Measurements from ENCODE around the gene ZNF444.
"Not testable (repeated sequence)": the region's sequence is repeated elsewhere in the genome, so short reads cannot be mapped to it uniquely, and the experiment has no call there.

Gene ZNF444

GRCh38 chr19:56146904-56147303 is 5.8 kb downstream of the ZNF444 start:
- Histone ChIP-seq H3K4me1 (ENCODE audit: control insufficient read depth, insufficient read depth, low read length) (peaks cover 2% of the 10 kb centered on the region), H3K9ac (ENCODE audit: low read length) (no peak overlapping the region), H3K4me3 (ENCODE audit: low read length) (no peak overlapping the region), H3K27ac (ENCODE audit: low read depth, low read length) (no peak overlapping the region), H3K27me3 (ENCODE audit: control insufficient read depth, insufficient read depth, low read length) (no peaks in the 10 kb centered on the region), H3K36me3 (ENCODE audit: control insufficient read depth, insufficient read depth, low read length) (peaks cover 10% of the 10 kb centered on the region)

DNA sequence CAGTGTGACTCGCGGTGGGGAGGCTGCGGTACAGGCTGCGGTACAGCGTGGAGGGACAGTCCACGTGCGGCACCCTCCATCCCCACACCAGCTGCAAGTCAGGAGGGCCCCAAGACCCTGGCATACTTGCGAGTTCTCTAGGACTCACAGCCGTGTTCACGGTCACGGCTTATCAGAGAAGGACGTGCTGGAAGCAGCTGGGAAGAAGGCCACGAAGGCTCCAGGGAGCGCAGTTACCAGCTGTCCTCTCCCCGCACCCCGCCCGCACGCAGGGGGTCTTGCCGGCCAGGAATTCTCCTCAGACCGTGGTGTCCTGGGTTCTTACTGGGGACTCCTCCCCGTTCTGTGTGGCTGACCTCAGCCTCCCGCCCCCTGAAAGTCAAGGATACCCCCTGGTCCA is 6.2 kb downstream of the ZNF444 start:
- no peak overlapping the region for H3K9ac ChIP-seq (ENCODE audit: low read length)
- peaks cover 10% of the 10 kb centered on the region for H3K36me3 ChIP-seq (ENCODE audit: control insufficient read depth, insufficient read depth, low read length)
- no peak overlapping the region for H3K27ac ChIP-seq (ENCODE audit: low read depth, low read length)
- H3K4me3 ChIP-seq (ENCODE audit: low read length) = no peak overlapping the region
- H3K27me3 ChIP-seq (ENCODE audit: control insufficient read depth, insufficient read depth, low read length) = no peaks in the 10 kb centered on the region
- no peaks in the 10 kb centered on the region for H3K4me1 ChIP-seq (ENCODE audit: control insufficient read depth, insufficient read depth, low read length)

- peaks cover 10% of the 10 kb centered on the region for H3K36me3 ChIP-seq (ENCODE audit: control insufficient read depth, insufficient read depth, low read length)
- H3K27ac ChIP-seq (ENCODE audit: low read depth, low read length) = no peak overlapping the region
Observed at GRCh38 chr19:56148096-56148495, 7.0 kb downstream of the ZNF444 start.

DNA sequence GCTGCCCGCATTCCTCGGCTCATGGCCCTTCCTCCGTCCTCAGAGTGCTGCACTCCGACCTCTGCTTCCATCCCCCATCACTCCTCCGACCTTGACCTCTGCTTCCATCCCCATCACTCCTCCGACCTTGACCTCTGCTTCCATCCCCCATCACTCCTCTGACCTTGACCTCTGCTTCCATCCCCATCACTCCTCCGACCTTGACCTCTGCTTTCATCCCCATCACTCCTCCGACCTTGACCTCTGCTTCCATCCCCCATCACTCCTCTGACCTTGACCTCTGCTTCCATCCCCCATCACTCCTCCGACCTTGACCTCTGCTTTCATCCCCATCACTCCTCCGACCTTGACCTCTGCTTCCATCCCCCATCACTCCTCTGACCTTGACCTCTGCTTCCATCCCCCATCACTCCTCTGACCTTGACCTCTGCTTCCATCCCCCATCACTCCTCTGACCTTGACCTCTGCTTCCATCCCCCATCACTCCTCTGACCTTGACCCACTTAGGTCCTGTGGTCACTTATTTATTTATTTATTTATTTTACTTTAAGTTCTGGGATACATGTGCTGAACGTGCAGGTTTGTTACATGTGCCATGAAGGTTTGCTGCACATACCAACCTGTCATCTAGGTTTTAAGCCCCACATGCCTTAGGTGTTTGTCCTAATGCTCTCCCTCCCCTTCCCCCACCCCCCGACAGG is 8.0 kb downstream of the ZNF444 start:
- H3K36me3 ChIP-seq (ENCODE audit: control insufficient read depth, insufficient read depth, low read length) = peaks cover 10% of the 10 kb centered on the region
- not testable (repeated sequence) for H3K27me3 ChIP-seq (ENCODE audit: control insufficient read depth, insufficient read depth, low read length); H3K27ac ChIP-seq (ENCODE audit: low read depth, low read length); H3K4me3 ChIP-seq (ENCODE audit: low read length); H3K9ac ChIP-seq (ENCODE audit: low read length); H3K4me1 ChIP-seq (ENCODE audit: control insufficient read depth, insufficient read depth, low read length)

More at GRCh38 chr19:56148096-56148495, 7.0 kb downstream of the ZNF444 start:
- no peak overlapping the region for H3K9ac ChIP-seq (ENCODE audit: low read length)
- H3K27me3 ChIP-seq (ENCODE audit: control insufficient read depth, insufficient read depth, low read length) = no peaks in the 10 kb centered on the region
- no peak overlapping the region for H3K4me3 ChIP-seq (ENCODE audit: low read length)
- no peaks in the 10 kb centered on the region for H3K4me1 ChIP-seq (ENCODE audit: control insufficient read depth, insufficient read depth, low read length)

GRCh38 chr19:56149656-56150038 is 8.6 kb downstream of the ZNF444 start:
- H3K36me3 ChIP-seq (ENCODE audit: control insufficient read depth, insufficient read depth, low read length) = peaks cover 10% of the 10 kb centered on the region

GRCh38 chr19:56150358-56150757 is 9.3 kb downstream of the ZNF444 start:
- no peak overlapping the region for H3K9ac ChIP-seq (ENCODE audit: low read length)

More at GRCh38 chr19:56149656-56150038, 8.6 kb downstream of the ZNF444 start:
- Histone ChIP-seq H3K27ac (ENCODE audit: low read depth, low read length) (no peak overlapping the region), H3K4me1 (ENCODE audit: control insufficient read depth, insufficient read depth, low read length) (no peaks in the 10 kb centered on the region), H3K4me3 (ENCODE audit: low read length) (no peak overlapping the region), H3K9ac (ENCODE audit: low read length) (no peak overlapping the region), H3K27me3 (ENCODE audit: control insufficient read depth, insufficient read depth, low read length) (no peaks in the 10 kb centered on the region)

DNA sequence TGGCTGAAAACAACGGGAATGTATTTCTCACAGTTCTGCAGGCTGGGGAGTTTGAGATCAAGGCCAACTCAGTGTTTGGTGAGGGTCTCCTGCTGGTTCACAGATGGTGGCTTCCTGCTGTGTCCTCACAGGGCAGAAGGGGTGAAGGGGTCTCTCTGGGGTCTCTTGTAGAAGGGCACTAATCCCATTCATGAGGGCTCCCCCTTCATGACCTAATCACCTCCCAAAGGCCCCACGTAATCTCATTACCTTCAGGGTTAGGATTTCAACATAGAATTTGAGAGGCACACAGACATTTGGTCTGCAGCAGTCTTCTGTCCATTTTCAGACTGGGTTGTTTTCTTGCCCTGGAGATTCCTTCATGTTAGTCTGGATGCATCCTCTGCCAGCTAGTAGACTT is 11.6 kb downstream of the ZNF444 start:
- H3K4me3 ChIP-seq (ENCODE audit: low read length) = no peak overlapping the region
- H3K9ac ChIP-seq (ENCODE audit: low read length) = no peak overlapping the region
- no peak overlapping the region for H3K27ac ChIP-seq (ENCODE audit: low read depth, low read length)
- no peaks in the 10 kb centered on the region for H3K27me3 ChIP-seq (ENCODE audit: control insufficient read depth, insufficient read depth, low read length)
- peaks cover 15% of the 10 kb centered on the region for H3K36me3 ChIP-seq (ENCODE audit: control insufficient read depth, insufficient read depth, low read length)
- no peaks in the 10 kb centered on the region for H3K4me1 ChIP-seq (ENCODE audit: control insufficient read depth, insufficient read depth, low read length)

More at GRCh38 chr19:56150358-56150757, 9.3 kb downstream of the ZNF444 start:
- H3K27ac ChIP-seq (ENCODE audit: low read depth, low read length) = no peak overlapping the region
- H3K27me3 ChIP-seq (ENCODE audit: control insufficient read depth, insufficient read depth, low read length) = no peaks in the 10 kb centered on the region
- no peaks in the 10 kb centered on the region for H3K4me1 ChIP-seq (ENCODE audit: control insufficient read depth, insufficient read depth, low read length)
- H3K4me3 ChIP-seq (ENCODE audit: low read length) = no peak overlapping the region
- peaks cover 10% of the 10 kb centered on the region for H3K36me3 ChIP-seq (ENCODE audit: control insufficient read depth, insufficient read depth, low read length)

GRCh38 chr19:56153507-56153906 is 12.4 kb downstream of the ZNF444 start:
- H3K4me1 ChIP-seq (ENCODE audit: control insufficient read depth, insufficient read depth, low read length) = no peaks in the 10 kb centered on the region
- H3K27me3 ChIP-seq (ENCODE audit: control insufficient read depth, insufficient read depth, low read length) = no peaks in the 10 kb centered on the region
- H3K27ac ChIP-seq (ENCODE audit: low read depth, low read length) = no peak overlapping the region
- H3K4me3 ChIP-seq (ENCODE audit: low read length) = no peak overlapping the region
- H3K9ac ChIP-seq (ENCODE audit: low read length) = no peak overlapping the region
- peaks cover 11% of the 10 kb centered on the region for H3K36me3 ChIP-seq (ENCODE audit: control insufficient read depth, insufficient read depth, low read length)

GRCh38 chr19:56155124-56155687 is 14.1 kb downstream of the ZNF444 start:
- Histone ChIP-seq H3K27ac (ENCODE audit: low read depth, low read length) (no peak overlapping the region), H3K4me3 (ENCODE audit: low read length) (no peak overlapping the region), H3K9ac (ENCODE audit: low read length) (no peak overlapping the region), H3K4me1 (ENCODE audit: control insufficient read depth, insufficient read depth, low read length) (no peaks in the 10 kb centered on the region), H3K27me3 (ENCODE audit: control insufficient read depth, insufficient read depth, low read length) (no peaks in the 10 kb centered on the region), H3K36me3 (ENCODE audit: control insufficient read depth, insufficient read depth, low read length) (peaks cover 8% of the 10 kb centered on the region)

DNA sequence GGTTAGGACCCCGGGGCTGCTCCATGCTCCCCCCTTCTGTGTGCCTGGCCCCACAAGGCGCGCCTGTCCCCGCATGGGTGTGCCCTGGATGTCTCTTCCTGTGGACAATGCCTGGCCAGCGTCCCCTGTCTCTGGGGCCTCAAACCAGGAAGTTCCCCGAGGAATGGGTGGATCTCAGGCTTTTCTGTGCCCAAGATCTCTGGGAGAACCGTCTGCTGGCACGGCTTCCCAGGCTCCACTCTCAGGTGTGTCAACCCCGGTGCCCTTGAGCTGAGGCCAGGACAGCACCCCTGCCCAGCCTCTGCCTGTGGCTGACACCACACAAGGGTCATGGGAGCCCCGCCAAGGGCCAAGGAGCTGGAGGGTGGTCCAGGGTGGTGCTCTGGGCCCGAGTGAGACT is 15.7 kb downstream of the ZNF444 start:
- Histone ChIP-seq H3K4me1 (ENCODE audit: control insufficient read depth, insufficient read depth, low read length) (no peaks in the 10 kb centered on the region), H3K27me3 (ENCODE audit: control insufficient read depth, insufficient read depth, low read length) (no peaks in the 10 kb centered on the region), H3K36me3 (ENCODE audit: control insufficient read depth, insufficient read depth, low read length) (peaks cover 8% of the 10 kb centered on the region), H3K9ac (ENCODE audit: low read length) (no peak overlapping the region), H3K4me3 (ENCODE audit: low read length) (no peak overlapping the region), H3K27ac (ENCODE audit: low read depth, low read length) (no peak overlapping the region)

DNA sequence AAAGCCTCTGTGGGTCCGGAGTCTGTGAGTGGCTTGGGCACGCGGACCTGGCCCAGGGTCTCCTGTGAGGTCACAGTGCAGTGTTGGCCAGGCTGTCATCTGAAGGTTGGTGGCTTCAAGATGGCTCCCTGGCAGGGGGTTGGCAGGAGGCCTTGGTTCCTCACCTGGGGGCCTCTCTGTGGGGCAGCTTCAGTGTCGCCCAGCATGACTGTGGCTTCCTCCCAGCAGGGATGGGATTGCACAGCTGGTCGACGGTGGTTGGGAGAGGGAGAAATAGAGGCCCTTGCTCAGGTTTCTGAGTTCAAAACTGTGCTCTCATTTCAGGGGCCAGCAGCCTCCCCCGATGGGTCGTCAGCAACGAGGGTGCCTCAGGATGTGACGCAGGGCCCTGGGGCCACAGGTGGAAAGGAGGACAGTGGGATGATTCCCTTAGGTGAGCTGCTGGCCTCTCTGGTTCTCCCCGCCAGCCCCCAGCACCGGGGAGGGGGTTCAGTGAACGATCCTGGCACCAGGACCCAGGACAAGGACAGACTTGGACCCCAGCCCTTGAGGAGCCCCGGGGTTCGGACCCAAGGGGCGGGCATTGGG is 17.2 kb downstream of the ZNF444 start:
- no peak overlapping the region for H3K4me3 ChIP-seq (ENCODE audit: low read length)
- H3K36me3 ChIP-seq (ENCODE audit: control insufficient read depth, insufficient read depth, low read length) = peaks cover 8% of the 10 kb centered on the region

GRCh38 chr19:56159009-56159559 is 18.0 kb downstream of the ZNF444 start:
- H3K4me1 ChIP-seq (ENCODE audit: control insufficient read depth, insufficient read depth, low read length) = no peaks in the 10 kb centered on the region
- no peak overlapping the region for H3K9ac ChIP-seq (ENCODE audit: low read length)
- no peak overlapping the region for H3K27ac ChIP-seq (ENCODE audit: low read depth, low read length)
- H3K36me3 ChIP-seq (ENCODE audit: control insufficient read depth, insufficient read depth, low read length) = peaks cover 8% of the 10 kb centered on the region
- H3K4me3 ChIP-seq (ENCODE audit: low read length) = no peak overlapping the region
- H3K27me3 ChIP-seq (ENCODE audit: control insufficient read depth, insufficient read depth, low read length) = no peaks in the 10 kb centered on the region

More for the DNA sequence above, 17.2 kb downstream of the ZNF444 start:
- H3K4me1 ChIP-seq (ENCODE audit: control insufficient read depth, insufficient read depth, low read length) = no peaks in the 10 kb centered on the region
- H3K27me3 ChIP-seq (ENCODE audit: control insufficient read depth, insufficient read depth, low read length) = no peaks in the 10 kb centered on the region
- H3K27ac ChIP-seq (ENCODE audit: low read depth, low read length) = no peak overlapping the region
- no peak overlapping the region for H3K9ac ChIP-seq (ENCODE audit: low read length)

All from rectal smooth muscle tissue (tissue), 1 donor.